Natural killer cell (primary cell): ENCODE measurements around the gene KCNH3. TPM values are rescaled to one million over a fixed set of nuclear protein-coding genes. Genes with fewer than 3 reads are reported as not detected.

Experiments
- ATAC-seq, 3 donors: fragments of 150-1000 bp in 2 of 3; fragments of 200-7000 bp in 1 of 3; cut with Tn5 transposase; 1 replicate in 1 of 3; 2 replicates in 2 of 3; pipeline ENCODE4 v1.10.0; 2021; ENCODE audit warnings: mild to moderate bottlenecking in 2 of 3, moderate library complexity in 2 of 3
- DNase-seq, 2 donors: peaks; one replicate each; pipeline versions ENCODE4 v3.0.0 to v3.0.0-alpha.2; 2013 to 2021; ENCODE audit warnings: mixed read lengths in 1 of 2
- H3K27ac ChIP-seq: one replicate; pipeline ENCODE4 v1.5.1; 2013; ENCODE audit warnings: mild to moderate bottlenecking, low read length
- H3K27me3 ChIP-seq: one replicate; pipeline ENCODE4 v1.6.1; 2013; ENCODE audit warnings: low read length; ENCODE audit not compliant: control insufficient read depth, insufficient read depth
- H3K36me3 ChIP-seq: one replicate; pipeline ENCODE4 v1.6.1; 2013; ENCODE audit warnings: low read length; ENCODE audit not compliant: control insufficient read depth, insufficient read depth
- H3K4me1 ChIP-seq: one replicate; pipeline ENCODE4 v1.6.1; 2013; ENCODE audit warnings: low read length; ENCODE audit not compliant: control insufficient read depth, insufficient read depth
- H3K4me3 ChIP-seq: one replicate; pipeline ENCODE4 v1.5.1; 2013; ENCODE audit warnings: low read length
- H3K9me3 ChIP-seq: one replicate; pipeline ENCODE4 v1.6.1; 2013; ENCODE audit warnings: low read length; ENCODE audit not compliant: control insufficient read depth, insufficient read depth
- H3K27ac Mint-ChIP-seq, 2 donors: one replicate each; pipeline ENCODE4 v1.8.0; 2022; ENCODE audit warnings: mild to moderate bottlenecking in 2 of 2, mixed read lengths in 2 of 2, moderate library complexity in 1 of 2
- H3K27me3 Mint-ChIP-seq, 2 donors: one replicate each; pipeline ENCODE4 v1.8.0; 2022; ENCODE audit warnings: low read depth in 2 of 2, mixed read lengths in 2 of 2
- H3K36me3 Mint-ChIP-seq: one replicate; pipeline ENCODE4 v1.8.0; 2022; ENCODE audit warnings: mixed read lengths
- H3K4me1 Mint-ChIP-seq, 2 donors: one replicate each; pipeline ENCODE4 v1.8.0; 2022; ENCODE audit warnings: mixed read lengths in 2 of 2
- H3K4me3 Mint-ChIP-seq: one replicate; pipeline ENCODE4 v1.8.0; 2022; ENCODE audit warnings: mild to moderate bottlenecking, moderate library complexity, mixed read lengths
- H3K9me3 Mint-ChIP-seq, 2 donors: one replicate each; pipeline ENCODE4 v1.8.0; 2022; ENCODE audit warnings: mixed read lengths in 2 of 2
- WGBS: methylation state at CpG from one replicate; pipeline ENCODE4 v1.1.7; 2013; ENCODE audit warnings: missing lambda C conversion rate; ENCODE audit not compliant: insufficient coverage; 5-methylcytosine and 5-hydroxymethylcytosine counted together
- intact Hi-C: fragments of 100-400 bp; cut with micrococcal nuclease; formaldehyde crosslinking; loops from one replicate; pipeline ENCODE4 v1.14.2; 2022
- total RNA-seq, 4 donors: library from RNA; stranded (reverse); fragments of 120-200 nt in 1 of 4; gene quantifications; one replicate each; pipeline versions ENCODE4 v1.2.3 to v1.2.4, GENCODE V29; 2013 to 2022
- TF ChIP-seq, protein P1 (sequence below): fragments of 200-600 bp; IDR thresholded peaks from one replicate; pipeline ENCODE4 v1.8.0; 2022; ENCODE audit warnings: antibody characterized with exemption

Gene KCNH3
- total RNA-seq, 3 donors from 2014 or later (not counting 1 experiment from before 2014, with no cell fraction given), result 1.2 to 1.7 (median 1.6) TPM

DNA sequence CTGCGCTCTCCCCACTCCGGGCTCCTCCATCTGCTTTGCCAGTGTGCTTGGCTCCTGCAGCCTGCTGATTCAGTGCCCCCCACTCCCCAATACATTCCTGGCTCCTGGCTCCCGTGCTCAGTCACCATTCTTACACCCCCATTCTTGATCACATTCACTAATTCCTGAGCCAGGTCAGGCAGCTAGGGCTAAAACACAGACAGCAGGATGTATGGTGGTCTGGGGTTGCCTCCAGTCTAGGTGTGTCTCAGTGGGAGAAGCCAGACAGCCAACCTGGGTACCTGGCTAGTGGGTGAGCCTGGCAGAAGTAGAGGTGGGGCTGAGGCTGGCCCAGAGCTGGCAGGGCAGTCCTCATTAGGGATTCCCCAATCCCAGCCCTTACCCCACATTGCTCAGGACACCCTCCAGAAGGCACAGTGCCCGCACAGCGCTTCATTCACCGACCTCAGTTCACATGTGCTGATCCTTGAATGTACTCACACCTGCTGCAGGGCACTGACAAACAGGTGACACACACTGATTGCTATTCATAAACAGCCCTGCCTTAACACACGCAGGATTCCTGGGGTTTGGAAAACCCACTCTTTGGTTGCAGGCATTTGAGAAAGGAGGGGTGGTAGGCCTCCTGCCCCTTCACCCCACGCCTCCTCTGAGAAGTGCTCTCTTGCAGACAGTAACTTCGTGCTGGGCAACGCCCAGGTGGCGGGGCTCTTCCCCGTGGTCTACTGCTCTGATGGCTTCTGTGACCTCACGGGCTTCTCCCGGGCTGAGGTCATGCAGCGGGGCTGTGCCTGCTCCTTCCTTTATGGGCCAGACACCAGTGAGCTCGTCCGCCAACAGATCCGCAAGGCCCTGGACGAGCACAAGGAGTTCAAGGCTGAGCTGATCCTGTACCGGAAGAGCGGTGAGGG is 1.7 kb downstream of the KCNH3 start:
- Mint-ChIP-seq H3K4me1 (peaks cover 0 to 21% of the 10 kb centered on the region in 2 donors), H3K4me3 (peak overlapping the region; percentile 72), H3K27me3 (peaks cover 19 to 31% of the 10 kb centered on the region in 2 donors), H3K9me3 (no peaks in the 10 kb centered on the region), H3K27ac (peak overlapping the region in 1 of 2 donors; percentile 28), H3K36me3 (no peaks in the 10 kb centered on the region)
- Histone ChIP-seq H3K4me1 (peaks cover 20% of the 10 kb centered on the region), H3K27me3 (peaks cover 24% of the 10 kb centered on the region), H3K27ac (no peak overlapping the region), H3K9me3 (no peaks in the 10 kb centered on the region), H3K4me3 (no peak overlapping the region), H3K36me3 (no peaks in the 10 kb centered on the region)
- intact Hi-C loops, result no loop called here
- ATAC-seq, result no peak
- WGBS, result 84% methylated on average over 21 of the region's 21 CpGs
- TF ChIP-seq, protein P1, sequence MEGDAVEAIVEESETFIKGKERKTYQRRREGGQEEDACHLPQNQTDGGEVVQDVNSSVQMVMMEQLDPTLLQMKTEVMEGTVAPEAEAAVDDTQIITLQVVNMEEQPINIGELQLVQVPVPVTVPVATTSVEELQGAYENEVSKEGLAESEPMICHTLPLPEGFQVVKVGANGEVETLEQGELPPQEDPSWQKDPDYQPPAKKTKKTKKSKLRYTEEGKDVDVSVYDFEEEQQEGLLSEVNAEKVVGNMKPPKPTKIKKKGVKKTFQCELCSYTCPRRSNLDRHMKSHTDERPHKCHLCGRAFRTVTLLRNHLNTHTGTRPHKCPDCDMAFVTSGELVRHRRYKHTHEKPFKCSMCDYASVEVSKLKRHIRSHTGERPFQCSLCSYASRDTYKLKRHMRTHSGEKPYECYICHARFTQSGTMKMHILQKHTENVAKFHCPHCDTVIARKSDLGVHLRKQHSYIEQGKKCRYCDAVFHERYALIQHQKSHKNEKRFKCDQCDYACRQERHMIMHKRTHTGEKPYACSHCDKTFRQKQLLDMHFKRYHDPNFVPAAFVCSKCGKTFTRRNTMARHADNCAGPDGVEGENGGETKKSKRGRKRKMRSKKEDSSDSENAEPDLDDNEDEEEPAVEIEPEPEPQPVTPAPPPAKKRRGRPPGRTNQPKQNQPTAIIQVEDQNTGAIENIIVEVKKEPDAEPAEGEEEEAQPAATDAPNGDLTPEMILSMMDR, result no peak
- no peak for DNase-seq

DNA sequence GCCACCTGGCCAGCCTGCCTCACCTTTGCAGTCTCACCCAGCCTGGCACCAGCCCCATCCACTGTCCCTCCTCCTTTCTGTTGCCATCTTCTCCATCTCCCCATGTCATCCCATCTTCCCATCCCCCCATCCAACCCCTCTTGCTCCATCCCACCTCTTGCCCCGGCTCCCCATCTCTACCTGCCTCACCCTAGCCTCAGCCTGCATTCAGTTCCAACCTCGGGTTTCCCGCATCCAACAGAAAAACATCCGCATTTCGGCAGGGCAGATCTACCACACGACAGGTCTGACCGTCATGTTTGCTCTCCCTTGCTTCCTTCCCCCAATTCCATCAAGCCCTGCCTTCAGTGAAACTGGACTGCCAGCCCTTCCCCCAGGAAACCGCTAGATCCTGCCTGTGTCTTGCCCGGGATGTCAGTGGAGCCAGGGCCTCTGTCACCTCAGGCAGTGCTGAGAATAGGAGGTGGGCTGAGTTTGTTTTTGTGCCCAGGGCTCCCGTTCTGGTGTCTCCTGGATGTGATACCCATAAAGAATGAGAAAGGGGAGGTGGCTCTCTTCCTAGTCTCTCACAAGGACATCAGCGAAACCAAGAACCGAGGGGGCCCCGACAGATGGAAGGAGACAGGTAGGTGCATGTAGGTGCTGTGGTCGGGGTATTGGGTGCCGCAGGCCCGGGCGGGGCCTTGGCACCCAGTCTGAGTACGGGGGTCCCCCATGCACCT is 2.5 kb downstream of the KCNH3 start:
- H3K27me3 ChIP-seq, result peaks cover 26% of the 10 kb centered on the region
- 93% methylated on average over 18 of the region's 18 CpGs for WGBS
- peaks cover 20% of the 10 kb centered on the region for H3K4me1 ChIP-seq
- DNase-seq, result no peak
- Mint-ChIP-seq H3K36me3 (no peaks in the 10 kb centered on the region), H3K4me1 (peaks cover 0 to 21% of the 10 kb centered on the region in 2 donors), H3K4me3 (no peak overlapping the region), H3K9me3 (no peaks in the 10 kb centered on the region), H3K27me3 (peaks cover 25 to 35% of the 10 kb centered on the region in 2 donors), H3K27ac (no peak overlapping the region)
- intact Hi-C loops, result no loop called here
- TF ChIP-seq, protein P1, result no peak
- no peak overlapping the region for H3K4me3 ChIP-seq
- no peak for ATAC-seq
- no peaks in the 10 kb centered on the region for H3K36me3 ChIP-seq
- H3K27ac ChIP-seq, result no peak overlapping the region
- no peaks in the 10 kb centered on the region for H3K9me3 ChIP-seq

DNA sequence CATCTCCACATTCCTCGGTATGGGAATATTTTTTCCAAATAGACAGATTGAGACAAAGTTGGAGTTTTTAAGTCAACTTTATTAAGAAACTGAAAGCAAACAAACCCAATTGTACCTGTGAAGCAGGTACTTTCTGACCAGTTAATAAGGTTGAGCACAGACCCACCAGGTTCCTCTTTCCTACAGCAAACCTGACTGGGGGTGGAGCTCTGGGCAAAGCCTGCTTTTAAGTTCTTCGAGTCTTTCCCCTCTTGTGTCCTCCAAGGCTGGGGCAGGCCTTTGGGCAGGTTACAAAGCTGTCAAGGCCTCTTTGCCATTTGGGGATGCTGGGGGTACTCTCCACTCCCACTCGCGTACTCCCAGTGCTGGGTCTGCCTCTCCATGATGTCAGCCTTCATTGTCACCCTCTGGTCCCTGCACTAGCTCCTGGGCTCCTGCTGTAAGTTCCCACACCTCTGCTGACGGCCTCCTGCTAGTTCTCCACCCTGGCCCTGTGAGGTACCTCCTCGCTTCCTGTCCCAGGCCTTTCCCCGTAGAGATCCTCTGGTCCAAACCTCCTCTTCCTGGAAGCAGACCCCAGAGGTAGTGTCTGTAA is 3.2 kb downstream of the KCNH3 start:
- no peaks in the 10 kb centered on the region for H3K9me3 Mint-ChIP-seq
- ATAC-seq (no peak), DNase-seq (no peak)
- H3K36me3 ChIP-seq, result no peaks in the 10 kb centered on the region
- TF ChIP-seq, protein P1, result no peak
- no peaks in the 10 kb centered on the region for H3K36me3 Mint-ChIP-seq
- H3K9me3 ChIP-seq, result no peaks in the 10 kb centered on the region
- no peak overlapping the region for H3K27ac Mint-ChIP-seq
- peaks cover 18 to 33% of the 10 kb centered on the region in 2 donors for H3K27me3 Mint-ChIP-seq
- peaks cover 20% of the 10 kb centered on the region for H3K4me1 ChIP-seq
- WGBS, result 86% methylated on average over 6 of the region's 7 CpGs
- intact Hi-C loops, result no loop called here
- H3K4me3 ChIP-seq, result no peak overlapping the region
- peak overlapping the region; percentile 47 for H3K4me3 Mint-ChIP-seq
- H3K27me3 ChIP-seq, result peaks cover 23% of the 10 kb centered on the region
- H3K4me1 Mint-ChIP-seq, result peaks cover 0 to 21% of the 10 kb centered on the region in 2 donors
- H3K27ac ChIP-seq, result no peak overlapping the region
